ENCODE measurements around the gene CCNF. TPM values are rescaled to one million over a fixed set of nuclear protein-coding genes. Genes with fewer than 3 reads are reported as not detected.
A peak's percentile ranks its signal among the peaks of the same experiment; 100 is the strongest.

The CCNF gene
- total RNA-seq, 1 donor from 2014 or later = 46.7 TPM

DNA sequence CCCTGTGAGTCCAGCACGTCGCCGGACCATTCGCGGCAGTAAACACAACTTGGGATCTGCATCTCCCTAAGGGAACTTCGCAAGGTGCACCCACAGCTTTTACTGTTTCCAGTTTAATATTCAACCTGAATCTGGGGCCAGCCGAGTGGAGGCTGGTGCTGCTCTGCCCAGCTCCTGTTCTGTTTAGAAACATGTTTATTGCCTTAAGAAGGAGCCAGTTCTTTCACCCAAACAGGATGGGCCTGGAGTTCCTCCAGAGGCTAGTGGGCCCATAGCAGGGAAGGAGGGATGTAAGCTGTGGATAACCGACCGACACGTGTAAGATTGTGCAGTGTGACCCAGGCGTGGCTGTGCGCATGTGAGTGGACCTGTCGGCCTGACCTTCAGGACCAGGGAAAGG is 63.0 kb downstream of the CCNF start:
- Mint-ChIP-seq H3K27ac (no peak overlapping the region), H3K27me3 (ENCODE audit: insufficient read depth) (no peaks in the 10 kb centered on the region), H3K4me3 (no peak overlapping the region), H3K9me3 (no peaks in the 10 kb centered on the region), H3K36me3 (ENCODE audit: low read depth) (no peaks in the 10 kb centered on the region), H3K4me1 (ENCODE audit: low read depth) (peaks cover 4% of the 10 kb centered on the region)
- DNase-seq (ENCODE audit: low spot score) = no peak
- intact Hi-C loops (cut with micrococcal nuclease) = no loop called here

DNA sequence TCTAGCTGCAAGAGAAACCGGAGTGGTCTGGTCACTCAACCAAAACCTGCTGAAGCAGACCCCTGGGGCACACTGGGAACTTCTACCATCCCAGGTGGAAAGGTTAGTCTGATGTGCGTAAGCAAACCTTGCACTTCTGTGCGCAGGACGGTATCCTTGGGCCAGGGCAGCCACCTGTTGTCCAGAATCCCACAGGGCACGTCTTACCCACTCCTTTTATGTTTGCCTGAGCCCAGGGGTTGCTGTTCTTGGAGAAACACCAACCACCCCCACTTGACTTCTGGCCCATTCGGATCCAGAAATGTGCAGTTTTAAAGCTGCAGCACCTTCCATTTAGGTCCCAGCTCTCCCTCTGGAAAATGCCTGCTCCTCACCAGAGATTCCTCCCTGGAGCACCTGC is 64.4 kb downstream of the CCNF start:
- no peak overlapping the region for H3K4me3 Mint-ChIP-seq
- no peak overlapping the region for H3K27ac Mint-ChIP-seq
- intact Hi-C loops (cut with micrococcal nuclease) = no loop called here
- no peaks in the 10 kb centered on the region for H3K9me3 Mint-ChIP-seq
- no peaks in the 10 kb centered on the region for H3K36me3 Mint-ChIP-seq (ENCODE audit: low read depth)
- no peak for DNase-seq (ENCODE audit: low spot score)
- no peaks in the 10 kb centered on the region for H3K27me3 Mint-ChIP-seq (ENCODE audit: insufficient read depth)
- H3K4me1 Mint-ChIP-seq (ENCODE audit: low read depth) = no peaks in the 10 kb centered on the region

DNA sequence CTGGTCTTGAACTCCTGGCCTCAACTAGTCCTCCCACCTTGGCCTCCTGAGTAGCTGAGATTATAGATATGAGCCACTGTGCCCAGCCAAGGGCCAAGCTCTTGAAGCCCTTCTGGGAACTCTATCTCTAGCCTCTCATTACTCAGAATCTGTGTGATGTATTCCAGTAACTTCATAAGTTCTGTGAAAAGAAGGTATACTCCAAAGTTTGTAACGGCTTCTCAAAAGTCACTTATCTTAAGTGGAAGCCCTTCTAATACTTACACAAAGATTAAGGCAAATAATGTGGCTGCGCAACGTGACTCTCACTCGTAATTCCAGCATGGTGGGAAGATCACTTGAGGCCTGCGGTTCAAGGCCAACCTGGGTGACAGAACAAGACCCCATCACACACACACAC is 65.4 kb downstream of the CCNF start:
- DNase-seq (ENCODE audit: low spot score) = no peak
- Mint-ChIP-seq H3K9me3 (no peaks in the 10 kb centered on the region), H3K36me3 (ENCODE audit: low read depth) (no peaks in the 10 kb centered on the region), H3K27me3 (ENCODE audit: insufficient read depth) (no peaks in the 10 kb centered on the region), H3K4me3 (no peak overlapping the region), H3K4me1 (ENCODE audit: low read depth) (no peaks in the 10 kb centered on the region), H3K27ac (no peak overlapping the region)
- intact Hi-C loops (cut with micrococcal nuclease) = no loop called here

DNA sequence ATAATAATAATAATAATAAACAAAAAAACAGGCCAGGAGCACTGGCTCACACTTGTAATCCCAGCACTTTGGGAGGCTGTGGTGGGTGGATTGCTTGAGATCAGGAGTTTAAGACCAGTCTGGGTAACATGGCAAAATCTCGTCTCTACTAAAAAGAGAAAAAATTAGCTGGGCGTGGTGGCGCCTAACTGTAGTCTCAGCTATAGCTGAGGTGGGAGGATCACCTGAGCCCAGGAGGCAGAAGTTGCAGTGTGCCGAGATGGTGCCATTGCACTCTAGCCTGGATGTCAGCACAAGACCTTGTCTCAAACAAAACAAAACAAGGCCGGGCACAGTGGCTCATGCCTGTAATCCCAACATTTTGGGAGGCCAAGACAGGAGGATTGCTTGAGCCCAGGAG is 65.8 kb downstream of the CCNF start:
- H3K4me1 Mint-ChIP-seq (ENCODE audit: low read depth) = no peaks in the 10 kb centered on the region
- no peaks in the 10 kb centered on the region for H3K9me3 Mint-ChIP-seq
- no peak overlapping the region for H3K27ac Mint-ChIP-seq
- no peak for DNase-seq (ENCODE audit: low spot score)
- no peaks in the 10 kb centered on the region for H3K27me3 Mint-ChIP-seq (ENCODE audit: insufficient read depth)
- intact Hi-C loops (cut with micrococcal nuclease) = no loop called here
- H3K4me3 Mint-ChIP-seq = no peak overlapping the region
- H3K36me3 Mint-ChIP-seq (ENCODE audit: low read depth) = no peaks in the 10 kb centered on the region

DNA sequence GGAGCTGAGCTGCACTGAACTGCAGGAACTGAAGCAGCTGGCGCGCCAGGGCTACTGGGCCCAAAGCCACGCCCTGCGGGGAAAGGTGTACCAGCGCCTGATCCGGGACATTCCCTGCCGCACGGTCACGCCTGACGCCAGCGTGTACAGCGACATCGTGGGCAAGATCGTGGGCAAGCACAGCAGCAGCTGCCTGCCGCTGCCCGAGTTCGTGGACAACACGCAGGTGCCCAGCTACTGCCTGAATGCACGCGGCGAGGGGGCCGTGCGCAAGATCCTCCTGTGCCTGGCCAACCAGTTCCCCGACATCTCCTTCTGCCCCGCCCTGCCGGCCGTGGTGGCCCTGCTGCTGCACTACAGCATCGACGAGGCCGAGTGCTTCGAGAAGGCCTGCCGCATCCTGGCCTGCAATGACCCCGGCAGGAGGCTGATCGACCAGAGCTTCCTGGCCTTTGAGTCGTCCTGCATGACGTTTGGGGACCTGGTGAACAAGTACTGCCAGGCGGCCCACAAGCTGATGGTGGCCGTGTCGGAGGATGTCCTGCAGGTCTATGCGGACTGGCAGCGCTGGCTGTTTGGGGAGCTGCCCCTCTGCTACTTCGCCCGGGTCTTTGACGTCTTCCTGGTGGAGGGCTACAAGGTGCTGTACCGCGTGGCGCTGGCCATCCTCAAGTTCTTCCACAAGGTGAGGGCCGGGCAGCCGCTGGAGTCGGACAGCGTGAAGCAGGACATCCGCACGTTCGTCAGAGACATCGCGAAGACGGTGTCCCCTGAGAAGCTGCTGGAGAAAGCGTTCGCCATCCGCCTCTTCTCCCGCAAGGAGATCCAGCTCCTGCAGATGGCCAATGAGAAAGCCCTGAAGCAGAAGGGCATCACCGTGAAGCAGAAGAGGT is 67.2 kb downstream of the CCNF start:
- Mint-ChIP-seq H3K36me3 (ENCODE audit: low read depth) (no peaks in the 10 kb centered on the region), H3K4me3 (no peak overlapping the region), H3K9me3 (no peaks in the 10 kb centered on the region), H3K27me3 (ENCODE audit: insufficient read depth) (no peaks in the 10 kb centered on the region), H3K27ac (no peak overlapping the region), H3K4me1 (ENCODE audit: low read depth) (no peaks in the 10 kb centered on the region)
- intact Hi-C loops (cut with micrococcal nuclease) = no loop called here
- no peak for DNase-seq (ENCODE audit: low spot score)

DNA sequence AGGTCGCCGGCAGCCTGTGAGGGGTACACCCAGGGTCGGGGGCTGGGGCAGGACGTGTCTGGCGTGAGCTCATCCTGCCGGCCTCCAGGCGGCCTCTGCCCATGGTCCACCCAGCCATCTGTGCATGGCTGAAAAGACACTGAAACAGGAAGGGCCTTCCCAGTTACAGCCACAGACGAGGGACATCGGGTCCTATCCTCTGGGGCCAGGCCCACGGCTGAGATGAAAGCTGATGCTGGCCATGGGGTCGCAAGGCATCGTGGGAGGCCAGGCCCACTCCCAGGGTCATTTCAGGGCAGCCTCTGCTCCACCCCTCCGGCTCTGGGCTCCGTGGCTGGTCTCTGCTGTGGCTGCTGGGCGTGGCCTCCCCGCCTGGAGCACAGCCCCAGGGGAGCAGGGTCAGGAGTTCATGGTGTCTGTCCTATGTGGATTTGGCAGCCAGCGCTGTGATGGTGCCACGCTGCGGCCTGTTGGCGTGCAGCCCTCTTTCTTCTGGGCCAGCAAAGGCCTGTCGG is 67.9 kb downstream of the CCNF start:
- H3K36me3 Mint-ChIP-seq (ENCODE audit: low read depth) = no peaks in the 10 kb centered on the region
- H3K9me3 Mint-ChIP-seq = no peaks in the 10 kb centered on the region
- intact Hi-C loops (cut with micrococcal nuclease) = no loop called here
- no peaks in the 10 kb centered on the region for H3K27me3 Mint-ChIP-seq (ENCODE audit: insufficient read depth)
- no peak overlapping the region for H3K4me3 Mint-ChIP-seq
- no peak for DNase-seq (ENCODE audit: low spot score)
- no peaks in the 10 kb centered on the region for H3K4me1 Mint-ChIP-seq (ENCODE audit: low read depth)
- H3K27ac Mint-ChIP-seq = no peak overlapping the region

DNA sequence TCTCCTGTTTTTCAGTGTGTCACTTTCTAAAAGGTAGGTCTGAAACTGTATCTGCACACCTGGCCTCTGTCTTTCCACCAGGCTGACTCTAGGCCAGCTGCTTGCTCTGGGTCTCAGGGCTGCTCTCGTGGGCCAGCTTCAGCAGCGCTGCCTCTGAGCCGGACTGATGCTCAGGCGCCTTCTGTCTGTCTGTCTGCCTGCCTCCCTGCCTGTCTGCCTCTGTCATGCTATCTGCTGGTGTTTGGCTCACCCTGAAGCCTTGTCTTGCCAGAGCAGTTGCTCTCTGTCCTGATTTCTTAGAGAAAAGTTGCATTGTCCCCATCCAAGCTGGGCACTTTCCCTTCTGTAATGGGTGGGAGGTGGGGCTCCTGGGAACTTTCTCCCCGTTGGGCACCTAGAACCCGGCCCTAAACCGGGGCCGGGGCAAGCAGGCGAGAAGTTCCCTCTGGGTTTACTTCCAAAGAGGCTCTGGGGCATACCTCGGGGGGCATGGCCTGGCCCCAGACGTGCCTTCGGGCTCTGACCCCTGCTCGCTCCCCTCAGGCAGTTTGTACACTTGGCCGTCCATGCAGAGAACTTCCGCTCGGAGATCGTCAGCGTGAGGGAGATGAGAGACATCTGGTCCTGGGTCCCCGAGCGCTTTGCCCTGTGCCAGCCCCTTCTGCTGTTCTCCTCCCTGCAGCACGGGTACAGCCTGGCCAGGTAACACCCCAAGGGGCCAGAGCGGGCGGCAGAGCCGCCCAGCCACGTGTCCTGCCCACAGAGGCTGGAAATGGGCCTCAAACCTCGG is 68.6 kb downstream of the CCNF start:
- H3K4me3 Mint-ChIP-seq = no peak overlapping the region
- no peak overlapping the region for H3K27ac Mint-ChIP-seq
- intact Hi-C loops (cut with micrococcal nuclease) = no loop called here
- H3K27me3 Mint-ChIP-seq (ENCODE audit: insufficient read depth) = no peaks in the 10 kb centered on the region
- no peaks in the 10 kb centered on the region for H3K4me1 Mint-ChIP-seq (ENCODE audit: low read depth)
- DNase-seq (ENCODE audit: low spot score) = no peak
- no peaks in the 10 kb centered on the region for H3K36me3 Mint-ChIP-seq (ENCODE audit: low read depth)
- H3K9me3 Mint-ChIP-seq = no peaks in the 10 kb centered on the region

DNA sequence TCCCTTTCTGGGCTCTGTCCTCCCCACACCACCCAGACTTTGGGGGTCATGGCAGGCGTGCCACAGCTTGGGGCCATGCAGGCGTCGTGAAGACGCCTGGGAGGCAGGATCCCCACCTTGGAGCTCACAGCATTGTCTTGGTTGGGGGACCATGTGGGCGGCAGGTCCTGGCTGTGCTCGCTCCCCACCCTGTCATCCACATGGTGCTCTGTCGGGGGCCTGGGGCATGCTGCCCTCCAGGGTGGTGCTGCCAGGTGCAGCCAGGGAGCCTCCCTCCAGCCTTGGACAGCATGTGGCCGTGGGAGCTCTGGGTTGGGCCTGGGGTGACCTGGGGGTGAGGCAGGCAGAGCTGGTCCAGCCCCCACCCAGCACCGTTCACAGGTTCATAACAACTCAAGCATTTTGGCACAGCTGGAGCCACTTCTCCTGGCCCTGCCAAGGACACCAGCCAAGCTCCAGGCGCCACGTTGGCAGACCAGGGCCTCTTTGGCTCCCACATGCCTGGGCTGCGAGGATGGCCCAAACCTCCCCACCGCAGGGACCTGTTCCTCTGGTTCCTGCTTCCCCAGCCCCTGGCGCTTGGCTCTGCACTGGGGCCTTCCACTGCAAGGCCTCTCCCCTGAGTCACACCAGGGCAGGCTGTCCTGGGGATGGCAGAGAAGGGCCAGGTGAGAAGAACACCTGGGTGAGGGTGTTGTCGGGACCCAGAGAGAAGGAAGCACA is 69.4 kb downstream of the CCNF start:
- no peaks in the 10 kb centered on the region for H3K9me3 Mint-ChIP-seq
- no peak for DNase-seq (ENCODE audit: low spot score)
- no peak overlapping the region for H3K27ac Mint-ChIP-seq
- H3K4me1 Mint-ChIP-seq (ENCODE audit: low read depth) = no peaks in the 10 kb centered on the region
- H3K36me3 Mint-ChIP-seq (ENCODE audit: low read depth) = no peaks in the 10 kb centered on the region
- no peaks in the 10 kb centered on the region for H3K27me3 Mint-ChIP-seq (ENCODE audit: insufficient read depth)
- intact Hi-C loops (cut with micrococcal nuclease) = no loop called here
- no peak overlapping the region for H3K4me3 Mint-ChIP-seq

DNA sequence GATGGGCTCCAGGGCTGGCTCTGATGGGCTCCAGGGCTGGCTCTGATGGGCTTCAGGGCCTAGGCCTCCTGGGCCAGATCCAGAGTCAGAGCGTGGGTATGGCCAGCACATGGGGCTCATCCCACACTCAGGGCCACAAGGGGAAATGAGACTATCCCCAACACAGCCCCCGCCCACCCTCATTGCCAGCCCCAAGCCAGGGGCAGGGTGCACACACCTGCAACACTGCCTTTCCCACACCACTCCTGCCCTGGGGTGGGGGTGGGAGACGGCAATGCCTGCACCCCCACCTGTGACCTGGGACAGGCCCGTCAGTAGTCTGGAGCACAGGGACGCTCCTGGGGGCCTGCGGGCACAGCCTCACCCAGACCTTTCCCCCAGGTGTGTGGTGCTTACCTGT is 70.2 kb downstream of the CCNF start:
- no peaks in the 10 kb centered on the region for H3K9me3 Mint-ChIP-seq

DNA sequence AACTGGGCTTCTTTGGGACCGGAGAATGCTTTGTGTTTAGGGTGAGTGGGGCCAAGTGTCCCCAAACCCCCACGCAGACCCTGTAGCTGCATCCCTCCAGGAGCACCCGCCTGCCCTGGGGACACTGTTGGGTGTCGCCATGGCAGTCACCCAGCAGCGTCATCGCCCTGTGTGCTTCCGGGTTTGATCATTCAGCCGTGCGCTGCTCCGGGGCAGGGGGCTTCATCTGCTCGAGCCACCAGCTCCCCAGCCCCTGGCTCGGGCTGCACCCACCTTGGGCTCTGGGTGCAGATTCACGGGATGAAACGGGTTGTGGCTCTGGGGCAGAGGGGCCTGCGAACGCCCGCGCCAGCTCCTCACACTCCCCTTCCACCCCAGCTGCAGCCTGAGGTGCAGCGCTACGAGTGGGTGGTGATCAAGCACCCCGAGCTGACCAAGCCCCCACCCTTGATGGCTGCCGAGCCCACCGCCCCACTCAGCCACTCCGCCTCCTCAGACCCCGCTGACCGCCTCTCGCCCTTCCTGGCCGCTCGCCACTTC is 70.7 kb downstream of the CCNF start:
- intact Hi-C loops (cut with micrococcal nuclease) = loop anchor here (2.0 kb wide), 1 partner anchor 69 kb away; no protein-coding TSS in a partner anchor
- H3K27me3 Mint-ChIP-seq (ENCODE audit: insufficient read depth) = no peaks in the 10 kb centered on the region
- no peaks in the 10 kb centered on the region for H3K36me3 Mint-ChIP-seq (ENCODE audit: low read depth)
- no peaks in the 10 kb centered on the region for H3K9me3 Mint-ChIP-seq
- no peaks in the 10 kb centered on the region for H3K4me1 Mint-ChIP-seq (ENCODE audit: low read depth)
- DNase-seq (ENCODE audit: low spot score) = no peak
- H3K27ac Mint-ChIP-seq = no peak overlapping the region
- H3K4me3 Mint-ChIP-seq = no peak overlapping the region

More for the DNA sequence above, 70.2 kb downstream of the CCNF start:
- DNase-seq (ENCODE audit: low spot score) = no peak
- intact Hi-C loops (cut with micrococcal nuclease) = no loop called here
- Mint-ChIP-seq H3K36me3 (ENCODE audit: low read depth) (no peaks in the 10 kb centered on the region), H3K27ac (no peak overlapping the region), H3K4me1 (ENCODE audit: low read depth) (no peaks in the 10 kb centered on the region), H3K4me3 (no peak overlapping the region), H3K27me3 (ENCODE audit: insufficient read depth) (no peaks in the 10 kb centered on the region)

DNA sequence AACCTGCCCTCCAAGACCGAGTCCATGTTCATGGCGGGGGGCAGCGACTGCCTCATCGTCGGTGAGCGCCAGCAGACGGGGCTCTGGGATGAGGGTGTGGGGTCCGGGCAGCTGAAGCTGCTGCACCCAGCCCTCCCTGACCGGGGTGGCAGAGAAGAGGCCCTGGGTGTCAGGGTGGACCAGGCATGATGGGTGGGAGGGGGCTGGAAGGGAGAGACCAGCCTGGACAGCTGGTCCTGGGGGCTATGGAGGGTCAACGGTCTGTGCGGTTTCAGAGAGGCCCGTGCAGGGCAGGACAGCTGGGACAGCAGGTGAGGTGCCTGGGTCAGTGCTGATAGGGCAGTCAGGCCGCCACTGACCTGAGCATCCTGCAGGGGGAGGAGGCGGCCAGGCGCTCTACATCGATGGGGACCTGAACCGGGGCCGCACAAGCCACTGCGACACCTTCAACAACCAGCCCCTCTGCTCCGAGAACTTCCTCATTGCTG is 71.2 kb downstream of the CCNF start:
- Mint-ChIP-seq H3K36me3 (ENCODE audit: low read depth) (no peaks in the 10 kb centered on the region), H3K4me1 (ENCODE audit: low read depth) (no peaks in the 10 kb centered on the region), H3K27me3 (ENCODE audit: insufficient read depth) (no peaks in the 10 kb centered on the region), H3K9me3 (no peaks in the 10 kb centered on the region), H3K27ac (no peak overlapping the region), H3K4me3 (no peak overlapping the region)
- DNase-seq (ENCODE audit: low spot score) = no peak
- intact Hi-C loops (cut with micrococcal nuclease) = loop anchor here (2.0 kb wide), 1 partner anchor 70 kb away; no protein-coding TSS in a partner anchor

DNA sequence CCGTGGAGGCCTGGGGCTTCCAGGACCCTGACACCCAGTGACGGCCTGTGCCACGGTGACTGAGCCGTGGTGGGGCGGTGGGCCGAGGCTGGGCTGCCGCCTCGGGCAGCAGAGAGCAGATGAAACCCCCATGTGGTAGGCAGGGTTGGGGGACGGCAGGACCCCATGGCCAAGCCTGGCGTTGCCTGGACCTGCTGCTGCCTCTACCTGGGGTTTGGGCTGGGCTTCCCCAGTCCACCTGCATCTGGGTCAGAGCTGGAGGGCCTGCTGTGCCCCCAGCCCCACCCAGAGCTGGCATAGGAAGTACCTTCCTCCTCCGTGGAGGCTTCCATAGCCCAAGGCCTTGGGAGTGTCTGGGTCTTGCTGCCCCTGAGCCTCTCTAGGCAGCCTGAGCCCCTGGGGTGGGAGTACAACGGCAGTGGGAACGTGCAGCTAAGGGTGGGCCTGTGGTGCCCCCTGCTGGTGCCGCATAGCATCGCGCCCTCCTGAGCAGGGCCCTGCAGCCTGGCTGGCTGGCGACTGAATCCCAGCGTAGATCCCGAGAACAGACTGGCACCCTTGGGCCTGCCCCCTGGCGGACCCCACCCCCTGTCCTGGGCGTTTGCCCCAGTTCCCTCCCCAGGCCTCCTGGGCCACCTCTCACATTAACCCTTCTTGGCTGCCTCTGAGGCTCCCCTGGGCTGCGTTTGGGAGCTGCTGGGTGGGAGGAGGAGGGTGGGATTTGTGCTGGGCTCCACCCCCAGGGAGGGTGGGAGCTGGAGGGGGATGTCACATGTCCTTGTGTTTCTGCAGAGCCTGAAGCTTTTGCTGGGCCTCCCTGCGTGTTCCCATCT is 71.9 kb downstream of the CCNF start:
- Mint-ChIP-seq H3K36me3 (ENCODE audit: low read depth) (no peaks in the 10 kb centered on the region), H3K27ac (no peak overlapping the region), H3K27me3 (ENCODE audit: insufficient read depth) (no peaks in the 10 kb centered on the region), H3K4me3 (no peak overlapping the region), H3K9me3 (no peaks in the 10 kb centered on the region), H3K4me1 (ENCODE audit: low read depth) (no peaks in the 10 kb centered on the region)
- DNase-seq (ENCODE audit: low spot score) = peak; percentile 67
- intact Hi-C loops (cut with micrococcal nuclease) = loop anchor here (1.0 to 2.0 kb wide), 4 partner anchors 70 to 306 kb away; partner anchors contain the start of gene RNPS1
